Measurements from ENCODE around the gene GNG7.
"Not testable (repeated sequence)": the region's sequence is repeated elsewhere in the genome, so short reads cannot be mapped to it uniquely, and the experiment has no call there.

Gene GNG7

DNA sequence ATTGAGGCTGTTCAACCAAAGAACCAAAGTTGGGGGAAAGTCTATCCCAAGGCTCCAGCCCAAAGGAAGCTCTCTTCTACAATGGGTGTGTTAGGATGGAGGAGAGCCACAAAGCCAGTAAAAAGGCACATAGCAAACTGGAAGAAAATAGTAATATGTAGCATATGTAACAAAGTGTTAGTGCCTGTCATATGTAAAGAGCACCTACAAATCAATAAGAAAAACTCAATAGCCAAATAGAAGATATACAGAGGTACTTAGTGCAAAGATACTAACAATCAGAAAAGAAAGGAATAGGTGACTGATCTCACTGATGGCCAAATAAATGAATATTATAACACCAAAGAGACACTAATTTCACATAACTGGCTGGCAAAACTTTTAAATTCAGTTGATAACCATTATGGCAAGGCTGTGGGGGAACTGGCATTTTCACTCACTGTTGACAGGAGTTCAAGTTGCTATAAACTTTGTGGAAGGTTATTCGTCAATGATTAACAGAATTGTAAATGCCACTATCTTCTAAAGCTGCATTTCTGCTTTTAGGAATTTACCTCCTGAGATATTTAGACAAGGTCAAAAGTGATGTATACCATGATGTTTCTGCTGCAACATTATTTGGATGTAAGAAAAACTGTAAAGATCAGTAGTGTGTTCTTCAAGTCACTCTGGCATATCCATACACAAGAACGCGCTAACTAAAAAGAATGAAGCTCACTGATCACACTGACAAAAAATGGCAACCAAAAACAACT is 110.8 kb downstream of the GNG7 start:
- Histone ChIP-seq H3K27me3 (ENCODE audit: control insufficient read depth in 1 of 2, insufficient read depth in 2 of 2, low read length in 2 of 2) (no peaks in the 10 kb centered on the region), H3K27ac (ENCODE audit: low read length) (no peak overlapping the region), H3K4me3 (ENCODE audit: low read length in 2 of 2) (no peak overlapping the region), H3K4me1 (ENCODE audit: control insufficient read depth, insufficient read depth, low read length) (peaks cover 4% of the 10 kb centered on the region), H3K36me3 (ENCODE audit: control insufficient read depth in 2 of 2, insufficient read depth in 2 of 2, low read length in 2 of 2) (no peaks in the 10 kb centered on the region), H3K9me3 (ENCODE audit: control insufficient read depth in 2 of 2, low read length in 2 of 2) (no peaks in the 10 kb centered on the region), H3K9ac (ENCODE audit: low read length in 2 of 2) (no peak overlapping the region)

DNA sequence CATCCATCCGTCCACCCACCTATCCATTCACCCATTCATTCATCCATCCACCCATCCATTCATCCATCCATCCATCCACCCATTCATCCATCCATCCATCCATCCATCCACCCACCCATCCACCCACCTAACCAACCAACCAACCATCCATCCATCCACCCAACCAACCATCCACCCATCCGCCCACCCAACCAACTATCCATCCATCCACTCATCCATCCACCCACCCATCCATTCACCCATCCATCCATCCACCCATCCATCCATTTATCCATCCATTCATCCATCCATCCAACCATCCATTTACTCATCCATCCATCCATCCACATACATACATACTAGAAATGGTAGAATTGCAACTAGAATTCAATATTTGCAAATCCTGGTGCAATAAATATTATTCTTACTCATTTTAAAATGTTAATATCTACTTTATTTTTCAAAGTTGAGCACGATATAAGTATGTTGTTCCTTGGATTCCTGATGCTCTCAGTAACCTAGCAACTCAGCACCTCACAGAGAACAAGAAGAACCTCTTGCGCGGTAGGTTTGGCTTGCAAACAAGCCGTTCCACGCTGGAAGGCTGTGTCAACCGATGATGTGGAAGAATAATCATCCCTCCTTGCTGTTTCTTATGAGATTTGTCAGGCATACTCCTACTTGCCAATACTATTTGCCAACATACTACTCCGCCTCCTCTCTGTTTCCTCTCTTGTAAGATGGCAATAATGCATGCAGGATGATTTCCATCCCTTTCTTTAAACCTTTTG is 111.7 kb downstream of the GNG7 start:
- no peak overlapping the region for H3K9ac ChIP-seq (ENCODE audit: low read length in 2 of 2)
- H3K36me3 ChIP-seq (ENCODE audit: control insufficient read depth in 2 of 2, insufficient read depth in 2 of 2, low read length in 2 of 2), result no peaks in the 10 kb centered on the region
- H3K4me1 ChIP-seq (ENCODE audit: control insufficient read depth, insufficient read depth, low read length), result peaks cover 4% of the 10 kb centered on the region
- H3K9me3 ChIP-seq (ENCODE audit: control insufficient read depth in 2 of 2, low read length in 2 of 2), result no peaks in the 10 kb centered on the region
- no peak overlapping the region for H3K4me3 ChIP-seq (ENCODE audit: low read length in 2 of 2)
- H3K27ac ChIP-seq (ENCODE audit: low read length), result no peak overlapping the region
- H3K27me3 ChIP-seq (ENCODE audit: control insufficient read depth in 1 of 2, insufficient read depth in 2 of 2, low read length in 2 of 2), result no peaks in the 10 kb centered on the region

DNA sequence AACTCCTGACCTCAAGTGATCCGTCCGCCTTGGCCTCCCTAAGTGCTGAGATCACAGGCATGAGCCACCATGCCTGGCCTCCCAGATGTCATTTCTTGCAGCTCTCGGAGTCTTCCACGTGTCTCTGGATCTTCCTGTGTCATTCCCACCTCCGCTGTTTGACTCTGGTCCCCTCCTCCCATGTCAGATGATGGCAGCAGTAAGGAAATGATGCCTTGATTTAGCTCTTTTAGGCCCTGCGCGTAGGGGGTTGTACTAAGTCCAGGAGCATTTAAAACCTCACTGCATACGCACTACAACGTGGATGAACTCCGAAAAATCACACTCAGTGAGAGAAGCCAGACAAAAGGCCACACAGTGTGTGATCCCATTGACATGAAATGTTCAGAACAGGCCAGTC is 113.1 kb downstream of the GNG7 start:
- no peak overlapping the region for H3K27ac ChIP-seq (ENCODE audit: low read length)

DNA sequence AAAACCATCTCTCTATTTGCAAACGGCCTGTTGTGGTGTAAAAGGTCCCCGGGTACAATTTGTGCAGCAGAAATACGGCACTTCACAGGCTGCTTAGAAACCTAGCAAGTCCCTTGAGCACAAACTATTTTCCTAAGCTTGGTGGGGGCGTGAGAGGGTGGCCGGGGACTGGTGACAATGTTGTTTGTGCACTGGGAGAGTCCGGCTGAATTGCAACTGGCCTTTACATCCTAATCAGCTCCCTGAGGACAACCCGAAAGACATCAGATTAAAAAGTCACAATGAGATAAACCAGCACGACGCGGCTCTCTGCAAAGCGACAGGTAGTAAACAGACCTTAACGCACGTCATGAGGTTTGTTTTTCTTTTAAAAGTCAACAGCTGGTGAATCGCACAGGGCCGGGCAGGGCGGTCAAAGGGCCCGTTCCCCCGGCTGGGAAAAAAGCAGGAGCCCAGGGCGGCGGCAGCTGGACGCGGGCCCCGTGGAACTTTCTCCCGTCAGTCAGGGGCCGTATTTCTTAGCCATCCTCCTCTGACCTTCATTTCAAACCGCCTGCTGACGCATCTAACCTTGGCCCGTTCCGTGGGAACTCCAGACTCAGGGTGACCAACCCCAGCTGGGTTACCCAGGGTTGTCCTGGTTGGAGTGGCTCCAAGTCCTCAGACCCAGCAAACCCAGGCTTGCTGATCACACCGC is 114.3 kb downstream of the GNG7 start:
- Histone ChIP-seq H3K9ac (ENCODE audit: low read length in 2 of 2) (no peak overlapping the region), H3K4me1 (ENCODE audit: control insufficient read depth, insufficient read depth, low read length) (peaks cover 4% of the 10 kb centered on the region), H3K9me3 (ENCODE audit: control insufficient read depth in 2 of 2, low read length in 2 of 2) (no peaks in the 10 kb centered on the region), H3K36me3 (ENCODE audit: control insufficient read depth in 2 of 2, insufficient read depth in 2 of 2, low read length in 2 of 2) (no peaks in the 10 kb centered on the region), H3K27ac (ENCODE audit: low read length) (no peak overlapping the region), H3K27me3 (ENCODE audit: control insufficient read depth in 1 of 2, insufficient read depth in 2 of 2, low read length in 2 of 2) (no peaks in the 10 kb centered on the region), H3K4me3 (ENCODE audit: low read length in 2 of 2) (no peak overlapping the region)

More for the DNA sequence above, 113.1 kb downstream of the GNG7 start:
- Histone ChIP-seq H3K36me3 (ENCODE audit: control insufficient read depth in 2 of 2, insufficient read depth in 2 of 2, low read length in 2 of 2) (no peaks in the 10 kb centered on the region), H3K4me1 (ENCODE audit: control insufficient read depth, insufficient read depth, low read length) (peaks cover 4% of the 10 kb centered on the region), H3K9ac (ENCODE audit: low read length in 2 of 2) (no peak overlapping the region), H3K9me3 (ENCODE audit: control insufficient read depth in 2 of 2, low read length in 2 of 2) (no peaks in the 10 kb centered on the region), H3K27me3 (ENCODE audit: control insufficient read depth in 1 of 2, insufficient read depth in 2 of 2, low read length in 2 of 2) (no peaks in the 10 kb centered on the region), H3K4me3 (ENCODE audit: low read length in 2 of 2) (no peak overlapping the region)

DNA sequence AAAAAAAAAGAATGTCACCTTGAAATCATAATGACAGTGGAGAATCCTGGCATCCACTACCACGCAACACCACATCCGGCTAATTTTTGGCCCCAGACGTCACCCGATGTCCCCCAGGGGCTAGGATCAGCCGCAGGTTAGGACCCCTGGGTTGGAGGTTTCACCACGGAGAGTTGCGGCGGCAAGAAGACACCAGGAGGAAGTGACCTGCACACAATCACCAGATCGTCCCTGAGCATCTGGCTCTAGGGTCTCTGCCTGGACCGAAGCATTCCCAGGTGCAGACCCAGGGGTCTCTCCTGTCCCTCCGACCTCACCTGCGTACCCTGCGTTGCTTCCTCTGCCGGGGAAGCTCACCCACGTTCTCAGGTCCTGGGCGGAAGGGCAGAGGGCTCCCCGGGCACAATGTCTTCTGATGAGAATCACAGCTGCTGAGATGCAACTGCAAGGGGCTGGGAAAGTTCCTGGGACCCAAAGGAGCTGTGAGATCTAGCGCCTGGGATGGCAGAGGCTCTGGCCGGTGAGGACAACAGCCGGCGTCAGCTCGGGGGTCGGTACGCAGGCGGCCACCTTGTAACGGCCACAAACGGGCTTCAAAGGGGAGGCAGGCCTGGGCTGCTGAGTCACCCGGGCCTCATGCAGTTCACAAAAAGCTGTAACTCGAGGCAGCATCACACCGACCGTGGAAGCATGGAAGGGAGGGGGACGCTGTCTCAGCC is 115.3 kb downstream of the GNG7 start:
- Histone ChIP-seq H3K4me3 (ENCODE audit: low read length in 2 of 2) (no peak overlapping the region), H3K4me1 (ENCODE audit: control insufficient read depth, insufficient read depth, low read length) (peaks cover 4% of the 10 kb centered on the region), H3K9ac (ENCODE audit: low read length in 2 of 2) (no peak overlapping the region), H3K9me3 (ENCODE audit: control insufficient read depth in 2 of 2, low read length in 2 of 2) (no peaks in the 10 kb centered on the region), H3K27ac (ENCODE audit: low read length) (no peak overlapping the region), H3K27me3 (ENCODE audit: control insufficient read depth in 1 of 2, insufficient read depth in 2 of 2, low read length in 2 of 2) (no peaks in the 10 kb centered on the region), H3K36me3 (ENCODE audit: control insufficient read depth in 2 of 2, insufficient read depth in 2 of 2, low read length in 2 of 2) (no peaks in the 10 kb centered on the region)

DNA sequence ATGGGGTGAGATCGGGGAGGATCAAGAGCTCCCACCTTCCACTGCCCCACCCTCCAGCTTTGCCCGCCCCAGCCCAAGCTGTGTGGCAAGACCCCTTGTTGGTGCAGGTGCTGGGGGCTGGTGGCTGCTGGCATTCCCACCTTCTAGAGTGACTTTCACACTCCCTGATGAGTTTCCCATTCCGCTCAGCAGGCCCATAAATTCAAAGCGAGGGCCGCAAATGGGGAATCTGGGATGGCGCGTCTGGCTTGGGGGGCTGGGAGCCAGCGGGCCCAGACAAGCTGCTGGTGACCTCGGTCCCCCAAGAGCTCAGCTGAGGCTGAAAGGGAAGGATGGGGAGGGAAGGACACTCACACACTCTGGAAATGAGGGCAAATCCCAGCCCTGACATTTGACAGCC is 116.3 kb downstream of the GNG7 start:
- H3K27ac ChIP-seq (ENCODE audit: low read length), result no peak overlapping the region
- H3K9me3 ChIP-seq (ENCODE audit: control insufficient read depth in 2 of 2, low read length in 2 of 2), result no peaks in the 10 kb centered on the region
- H3K9ac ChIP-seq (ENCODE audit: low read length in 2 of 2), result no peak overlapping the region
- no peak overlapping the region for H3K4me3 ChIP-seq (ENCODE audit: low read length in 2 of 2)
- H3K4me1 ChIP-seq (ENCODE audit: control insufficient read depth, insufficient read depth, low read length), result peaks cover 4% of the 10 kb centered on the region
- no peaks in the 10 kb centered on the region for H3K36me3 ChIP-seq (ENCODE audit: control insufficient read depth in 2 of 2, insufficient read depth in 2 of 2, low read length in 2 of 2)
- no peaks in the 10 kb centered on the region for H3K27me3 ChIP-seq (ENCODE audit: control insufficient read depth in 1 of 2, insufficient read depth in 2 of 2, low read length in 2 of 2)

DNA sequence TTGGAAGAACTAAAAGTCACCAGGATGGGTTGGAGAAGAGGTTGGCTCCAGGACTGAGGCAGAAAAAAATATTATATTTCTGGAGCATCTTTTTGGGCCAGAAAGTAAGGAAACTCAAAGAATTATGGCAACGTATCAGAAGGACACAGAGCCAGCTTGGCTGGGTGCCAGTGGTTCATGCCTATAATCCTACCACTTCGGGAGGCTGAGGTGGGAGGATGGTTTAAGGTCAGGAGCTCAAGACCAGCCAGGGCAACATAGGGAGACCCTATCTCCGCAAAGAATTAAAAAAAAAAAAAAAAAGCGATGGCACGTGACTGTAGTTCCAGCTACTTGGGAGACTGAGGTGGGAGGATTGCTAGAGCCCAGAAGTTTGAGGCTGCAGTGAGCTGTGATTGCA is 118.5 kb downstream of the GNG7 start:
- Histone ChIP-seq H3K9ac (ENCODE audit: low read length in 2 of 2) (no peak overlapping the region), H3K4me3 (ENCODE audit: low read length in 2 of 2) (no peak overlapping the region), H3K4me1 (ENCODE audit: control insufficient read depth, insufficient read depth, low read length) (peaks cover 15% of the 10 kb centered on the region), H3K27ac (ENCODE audit: low read length) (no peak overlapping the region), H3K27me3 (ENCODE audit: control insufficient read depth in 1 of 2, insufficient read depth in 2 of 2, low read length in 2 of 2) (no peaks in the 10 kb centered on the region), H3K9me3 (ENCODE audit: control insufficient read depth in 2 of 2, low read length in 2 of 2) (no peaks in the 10 kb centered on the region), H3K36me3 (ENCODE audit: control insufficient read depth in 2 of 2, insufficient read depth in 2 of 2, low read length in 2 of 2) (no peaks in the 10 kb centered on the region)

DNA sequence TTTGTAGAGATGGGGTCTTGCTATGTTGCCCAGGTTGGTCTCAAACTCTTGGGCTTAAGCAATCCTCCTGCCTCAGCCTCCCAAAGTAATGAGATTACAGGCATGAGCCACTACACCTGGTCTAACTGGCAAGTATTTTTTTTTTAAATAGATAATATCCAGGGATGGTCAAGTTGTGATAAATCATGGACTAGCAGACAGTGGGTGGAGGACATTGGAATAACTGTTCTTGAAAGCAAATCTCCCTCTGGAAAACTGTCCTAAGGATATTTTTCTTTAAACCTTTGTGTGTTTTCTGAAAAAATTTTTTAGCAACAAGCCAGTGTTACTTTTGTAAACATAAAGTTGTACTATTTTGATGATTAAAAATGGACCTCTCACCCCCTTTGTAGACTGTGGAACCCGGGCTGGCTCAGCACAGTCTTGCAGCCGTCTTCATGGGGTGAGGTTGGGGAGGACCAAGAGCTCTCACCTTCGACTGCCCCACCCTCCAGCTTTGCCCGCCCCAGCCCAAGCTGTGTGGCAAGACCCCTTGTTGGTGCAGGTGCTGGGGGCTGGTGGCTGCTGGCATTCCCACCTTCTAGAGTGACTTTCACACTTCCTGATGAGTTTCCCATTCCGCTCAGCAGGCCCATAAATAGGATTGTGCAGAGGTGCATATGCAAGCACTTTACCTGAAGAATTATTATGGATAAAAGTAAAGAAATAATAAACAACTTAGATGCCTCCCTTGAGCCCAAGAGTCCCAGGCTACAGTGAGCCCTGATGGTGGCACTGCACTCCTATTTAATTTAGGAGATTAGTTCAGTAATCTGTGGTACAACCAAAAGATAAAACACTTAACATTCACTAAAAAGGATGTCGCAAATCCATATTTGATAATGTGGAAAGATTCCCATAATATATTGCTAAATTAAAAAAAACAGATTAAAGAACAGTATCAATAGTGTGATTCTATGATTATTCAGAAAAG is 119.2 kb downstream of the GNG7 start:
- Histone ChIP-seq H3K27ac (ENCODE audit: low read length) (no peak overlapping the region), H3K4me3 (ENCODE audit: low read length in 2 of 2) (no peak overlapping the region), H3K36me3 (ENCODE audit: control insufficient read depth in 2 of 2, insufficient read depth in 2 of 2, low read length in 2 of 2) (no peaks in the 10 kb centered on the region), H3K4me1 (ENCODE audit: control insufficient read depth, insufficient read depth, low read length) (peaks cover 18% of the 10 kb centered on the region), H3K9me3 (ENCODE audit: control insufficient read depth in 2 of 2, low read length in 2 of 2) (no peaks in the 10 kb centered on the region), H3K9ac (ENCODE audit: low read length in 2 of 2) (no peak overlapping the region), H3K27me3 (ENCODE audit: control insufficient read depth in 1 of 2, insufficient read depth in 2 of 2, low read length in 2 of 2) (no peaks in the 10 kb centered on the region)

DNA sequence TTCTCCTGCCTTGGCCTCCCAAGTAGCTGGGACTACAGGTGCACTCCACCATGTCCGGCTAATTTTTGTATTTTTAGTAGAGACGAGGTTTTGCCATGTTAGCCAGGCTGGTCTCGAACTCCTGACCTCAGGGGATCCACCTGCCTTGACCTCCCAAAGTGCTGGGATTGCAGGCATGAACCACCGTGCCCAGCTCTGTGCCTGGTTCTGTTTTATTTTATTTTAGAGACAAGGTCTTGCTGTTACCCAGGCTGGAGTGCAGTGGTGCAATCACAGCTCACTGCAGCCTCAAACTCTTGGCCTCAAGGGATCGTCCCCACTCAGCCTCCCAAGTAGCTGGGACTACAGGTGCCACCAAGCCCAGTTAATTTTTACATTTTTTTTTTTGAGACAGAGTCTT is 122.1 kb downstream of the GNG7 start:
- H3K36me3 ChIP-seq (ENCODE audit: control insufficient read depth in 2 of 2, insufficient read depth in 2 of 2, low read length in 2 of 2); H3K27me3 ChIP-seq (ENCODE audit: control insufficient read depth in 1 of 2, insufficient read depth in 2 of 2, low read length in 2 of 2); H3K9ac ChIP-seq (ENCODE audit: low read length in 2 of 2); H3K27ac ChIP-seq (ENCODE audit: low read length); H3K9me3 ChIP-seq (ENCODE audit: control insufficient read depth in 2 of 2, low read length in 2 of 2); H3K4me3 ChIP-seq (ENCODE audit: low read length in 2 of 2): not testable (repeated sequence)
- peaks cover 28% of the 10 kb centered on the region for H3K4me1 ChIP-seq (ENCODE audit: control insufficient read depth, insufficient read depth, low read length)
